ENCODE data around the gene RNF40. TPM values are rescaled to one million over a fixed set of nuclear protein-coding genes. Genes with fewer than 3 reads are reported as not detected.
A peak's percentile ranks its signal among the peaks of the same experiment; 100 is the strongest.

RNF40 gene
- total RNA-seq, 1 experiment from 2014 or later, result 90.3 TPM

GRCh38 chr16:30738984-30739951, 22.9 kb upstream of the RNF40 start:
- TF ChIP-seq ZBTB33 (IDR thresholded peaks at IDR 0.05; ENCODE audit: extremely low read depth, insufficient replicate concordance, low read length), result no peak
- TF ChIP-seq MAX (IDR thresholded peaks at IDR 0.05), result no peak
- TF ChIP-seq SP1 (IDR thresholded peaks at IDR 0.05; ENCODE audit: low read depth), result no peak
- TF ChIP-seq JUND (IDR thresholded peaks at IDR 0.05), result no peak
- ChIA-PET CTCF (no interaction called here), RAD21 (ENCODE audit: low non-redundant PET in 1 of 2, low total read pairs in 2 of 2, uncharacterized antibody in 2 of 2, unreplicated experiment in 2 of 2) (no interaction called here), POLR2A (no interaction called here)
- intact Hi-C loops (cut with micrococcal nuclease), result no loop called here
- H3K4me3 ChIP-seq (replicated peaks in 1 of 2; ENCODE audit: low read depth in 1 of 2, low read length in 2 of 2), result no peak overlapping the region
- BruUV-seq (replicated peaks), result no TSS peak
- H3K9ac ChIP-seq (ENCODE audit: low read length), result peak overlapping the region; percentile 73
- peaks cover 34 to 49% of the 10 kb centered on the region in 2 experiments; a peak in 3 of 4 replicates for H3K36me3 ChIP-seq (ENCODE audit: control insufficient read depth in 1 of 2, insufficient read depth in 2 of 2, low read length in 2 of 2)
- H4K20me1 ChIP-seq (ENCODE audit: insufficient read depth), result no peaks in the 10 kb centered on the region
- H2AFZ ChIP-seq (ENCODE audit: low read depth, low read length, poor library complexity, severe bottlenecking), result no peak overlapping the region
- H3K27ac ChIP-seq (ENCODE audit: low read depth, low read length), result peak overlapping the region; percentile 72
- H3K79me2 ChIP-seq (ENCODE audit: insufficient read depth, low read length), result peaks cover 30% of the 10 kb centered on the region
- H3K4me1 ChIP-seq (ENCODE audit: control insufficient read depth in 1 of 2, insufficient read depth in 2 of 2, low read length in 2 of 2), result peaks cover 29 to 36% of the 10 kb centered on the region in 2 experiments
- H3K9me2 ChIP-seq (ENCODE audit: insufficient read depth), result no peaks in the 10 kb centered on the region
- ATAC-seq (no peak), DNase-seq (ENCODE audit: low read depth, low spot score) (no peak)
- no peaks in the 10 kb centered on the region for H3K9me3 ChIP-seq (ENCODE audit: control insufficient read depth in 1 of 2, insufficient read depth in 1 of 2, low read depth in 1 of 2, low read length in 2 of 2)
- H3K4me2 ChIP-seq (ENCODE audit: low read length), result peak overlapping the region; percentile 90
- H3K27me3 ChIP-seq (ENCODE audit: insufficient read depth, low read length), result no peaks in the 10 kb centered on the region
